ENCODE data around the gene CCDC187. TPM values are rescaled to one million over a fixed set of nuclear protein-coding genes. Genes with fewer than 3 reads are reported as not detected.
"Not testable (repeated sequence)": the region's sequence is repeated elsewhere in the genome, so short reads cannot be mapped to it uniquely, and the experiment has no call there.

CCDC187 gene
- total and polyA plus RNA-seq, 2 of the 8 experiments (the other 6 are each of a cell fraction or from before 2014, with no cell fraction given) = 0.02 TPM; not detected in 1

- TF ChIP-seq CTCF (IDR thresholded peaks at IDR 0.05; ENCODE audit: control extremely low read depth in 1 of 3, insufficient read depth in 1 of 3, low read depth in 1 of 3, low read length in 3 of 3) = no peak
Measured at GRCh38 chr9:136237486-136238341, 66.2 kb downstream of the CCDC187 start (continued).

GRCh38 chr9:136236471-136237410 lies 67.2 kb downstream of the CCDC187 start:
- Histone ChIP-seq H3K79me2 (ENCODE audit: control insufficient read depth in 1 of 2, insufficient read depth in 2 of 2, low read length in 2 of 2) (peaks cover 9 to 83% of the 10 kb centered on the region in 2 experiments; a peak in 3 of 4 replicates), H4K20me1 (replicated peaks in 1 of 2; ENCODE audit: control insufficient read depth in 1 of 2, insufficient read depth in 2 of 2, low read length in 2 of 2) (peaks cover 22 to 25% of the 10 kb centered on the region in 2 experiments)
- H4K5ac ChIP-seq (ENCODE audit: insufficient read length, low read depth, low read length) = not testable (repeated sequence)

More at GRCh38 chr9:136236471-136237410, 67.2 kb downstream of the CCDC187 start:
- H3K27me3 ChIP-seq (replicated peaks in 1 of 4; ENCODE audit: control insufficient read depth in 3 of 4, extremely low read depth in 1 of 4, insufficient read depth in 3 of 4, low read length in 3 of 4); POLR2A ChIA-PET (ENCODE audit: partially characterized antibody); H3K56ac ChIP-seq (replicated peaks; ENCODE audit: insufficient read length, low read depth, low read length); H2AK5ac ChIP-seq (ENCODE audit: low read depth, low read length); H3K14ac ChIP-seq (ENCODE audit: insufficient read length); H3K4ac ChIP-seq (replicated peaks; ENCODE audit: insufficient read length, low read depth, low read length); H3K4me2 ChIP-seq (ENCODE audit: insufficient read depth in 1 of 2, low read depth in 2 of 2, low read length in 2 of 2); DNase-seq (ENCODE audit: low read depth in 1 of 2, low spot score in 2 of 2); H2BK5ac ChIP-seq (ENCODE audit: low read depth, low read length); H2BK15ac ChIP-seq (ENCODE audit: low read length); H2BK20ac ChIP-seq (ENCODE audit: low read length); H2BK120ac ChIP-seq (replicated peaks; ENCODE audit: low read depth, low read length); H4K91ac ChIP-seq (replicated peaks; ENCODE audit: insufficient read length, low read length); H3K4me3 ChIP-seq (ENCODE audit: extremely low read depth in 1 of 4, insufficient read depth in 2 of 4, low read depth in 3 of 4, low read length in 4 of 4); FAIRE-seq; H3K27ac ChIP-seq (ENCODE audit: low read depth, low read length); H3K18ac ChIP-seq (ENCODE audit: extremely low read depth, low read length); H2AFZ ChIP-seq (ENCODE audit: low read length); H3K4me1 ChIP-seq (replicated peaks in 1 of 4; ENCODE audit: control insufficient read depth in 3 of 4, insufficient read depth in 4 of 4, low read length in 3 of 4); H2BK12ac ChIP-seq (ENCODE audit: low read depth, low read length); H3K9me3 ChIP-seq (ENCODE audit: insufficient read depth in 2 of 2, low read depth in 1 of 2, low read length in 1 of 2); H4K8ac ChIP-seq (ENCODE audit: extremely low read depth, insufficient read depth, low read length); H3K23ac ChIP-seq (ENCODE audit: insufficient read length); H3K23me2 ChIP-seq (ENCODE audit: low read depth, low read length); H3K9ac ChIP-seq (replicated peaks in 1 of 4; ENCODE audit: extremely low read depth in 1 of 4, low read depth in 3 of 4, low read length in 3 of 4): not testable (repeated sequence)
- CTCF ChIA-PET (ENCODE audit: partially characterized antibody) = interaction anchor here (0.7 to 1.8 kb wide), 4 partner anchors 11 to 66 kb away, joined by 3 to 10 read pairs (median 7); no protein-coding TSS in a partner anchor
- H3K79me1 ChIP-seq (ENCODE audit: low read depth, low read length) = peaks cover 34% of the 10 kb centered on the region
- H3K36me3 ChIP-seq (ENCODE audit: control insufficient read depth in 2 of 4, insufficient read depth in 4 of 4, low read length in 3 of 4) = peaks cover 0 to 14% (median 4%) of the 10 kb centered on the region in 4 experiments; a peak in 3 of 8 replicates
- 94% methylated on average over 35 of the region's 43 CpGs; no CpG with 5 or more reads in 1 of the 2 experiments for WGBS, 2 experiments (ENCODE audit: extremely low coverage in 1 of 2, insufficient coverage in 1 of 2, insufficient read length in 1 of 2, insufficient replicate concordance in 2 of 2, low coverage in 1 of 2, low lambda C conversion rate in 2 of 2, missing lambda C conversion rate in 1 of 2)
